DND-41 (cell line): ENCODE results near the gene MYL4.

Source experiments
- ATAC-seq: fragments of 200-7000 bp; cut with Tn5 transposase; 3 replicates; pipeline ENCODE4 v1.9.1; 2021; ENCODE audit warnings: low read depth; ENCODE audit not compliant: insufficient read depth
- DNase-seq: peaks from one replicate; pipeline ENCODE4 v3.0.0-alpha.2; 2020
- H2AFZ ChIP-seq: 2 replicates; pipeline ENCODE4 v1.6.0; 2012; ENCODE audit warnings: low read depth, low read length
- H3K27ac ChIP-seq: 2 replicates; pipeline ENCODE4 v1.5.1; 2012; ENCODE audit warnings: low read length, inconsistent platforms
- H3K27me3 ChIP-seq: fragments of 200-600 bp; sonication (generic); 2 replicates; pipeline ENCODE4 v1.6.0; 2012; ENCODE audit warnings: low read length, mild to moderate bottlenecking, inconsistent platforms; ENCODE audit not compliant: insufficient read depth, poor library complexity
- H3K36me3 ChIP-seq: 2 replicates; pipeline ENCODE4 v1.5.1; 2012; ENCODE audit warnings: low read length, inconsistent platforms; ENCODE audit not compliant: insufficient read depth
- H3K4me1 ChIP-seq: 2 replicates; pipeline ENCODE4 v1.5.1; 2012; ENCODE audit warnings: mild to moderate bottlenecking, low read length; ENCODE audit not compliant: insufficient read depth
- H3K4me2 ChIP-seq: 2 replicates; pipeline ENCODE4 v1.6.0; 2012; ENCODE audit warnings: mild to moderate bottlenecking, moderate library complexity, low read length, inconsistent platforms; ENCODE audit not compliant: insufficient read depth
- H3K4me3 ChIP-seq, 2 experiments: fragments of 200-600 bp in 1 of 2; shearing (Covaris generic) in 1 of 2; 2 replicates each; pipeline ENCODE4 v1.5.1; 2012 to 2016; ENCODE audit warnings: inconsistent platforms in 2 of 2, low read length in 2 of 2, mild to moderate bottlenecking in 2 of 2, low read depth in 1 of 2, moderate library complexity in 1 of 2
- H3K79me2 ChIP-seq: 2 replicates; pipeline ENCODE4 v1.6.0; 2012; ENCODE audit warnings: low read length, inconsistent platforms; ENCODE audit not compliant: insufficient read depth
- H3K9ac ChIP-seq: 2 replicates; pipeline ENCODE4 v1.6.0; 2012; ENCODE audit warnings: low read depth, mild to moderate bottlenecking, inconsistent platforms, low read length, moderate library complexity
- H3K9me3 ChIP-seq: 2 replicates; pipeline ENCODE4 v1.5.1; 2012; ENCODE audit warnings: low read length, moderate library complexity, mild to moderate bottlenecking, inconsistent platforms; ENCODE audit not compliant: insufficient read depth, severe bottlenecking
- H4K20me1 ChIP-seq: 2 replicates; pipeline ENCODE4 v1.6.0; 2012; ENCODE audit warnings: low read length; ENCODE audit not compliant: insufficient read depth
- EZH2 ChIP-seq: IDR thresholded peaks from 3 replicates; pipeline ENCODE4 v1.6.1; 2012; ENCODE audit warnings: borderline replicate concordance, low read depth, mild to moderate bottlenecking, moderate library complexity, low read length, inconsistent platforms; ENCODE audit not compliant: severe bottlenecking
- TF ChIP-seq, protein P1 (sequence below): IDR thresholded peaks from 2 replicates; pipeline ENCODE4 v1.5.1; 2012; ENCODE audit warnings: borderline replicate concordance, low read length, moderate library complexity, mild to moderate bottlenecking; ENCODE audit not compliant: poor library complexity, severe bottlenecking; ENCODE audit errors: extremely low read depth

The MYL4 gene

DNA sequence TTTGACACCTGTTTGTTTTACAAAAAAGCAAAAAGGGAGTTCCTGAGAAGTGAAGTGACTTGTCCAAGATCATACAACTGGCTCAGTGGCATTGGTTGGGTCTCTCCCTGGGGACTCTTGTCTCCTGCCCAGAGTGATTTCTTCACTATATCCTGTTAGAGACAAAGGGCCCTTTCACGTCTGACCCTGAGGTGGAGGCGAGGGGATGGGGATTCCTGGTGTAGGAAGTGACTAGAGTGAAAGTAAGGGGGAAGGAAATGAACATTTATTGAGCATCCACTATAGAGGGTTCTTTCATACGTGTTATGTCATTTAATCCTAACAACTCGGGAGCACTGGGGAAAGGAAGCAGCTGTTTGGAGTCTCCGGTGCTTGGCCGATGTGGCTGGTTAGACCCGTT is 53.4 kb downstream of the MYL4 start:
- Histone ChIP-seq H4K20me1 (no peaks in the 10 kb centered on the region; the same call in 1 of the 2 replicates), H3K4me3 (no peak overlapping the region), H2AFZ (no peak overlapping the region), H3K27ac (no peak overlapping the region), H3K4me1 (no peaks in the 10 kb centered on the region), H3K79me2 (no peaks in the 10 kb centered on the region), H3K4me2 (no peak overlapping the region), H3K36me3 (no peaks in the 10 kb centered on the region), H3K9ac (no peak overlapping the region), H3K27me3 (no peaks in the 10 kb centered on the region), H3K9me3 (no peaks in the 10 kb centered on the region)
- DNase-seq, result no peak
- no peak for ATAC-seq
- no peak for TF ChIP-seq EZH2
- TF ChIP-seq, protein P1, sequence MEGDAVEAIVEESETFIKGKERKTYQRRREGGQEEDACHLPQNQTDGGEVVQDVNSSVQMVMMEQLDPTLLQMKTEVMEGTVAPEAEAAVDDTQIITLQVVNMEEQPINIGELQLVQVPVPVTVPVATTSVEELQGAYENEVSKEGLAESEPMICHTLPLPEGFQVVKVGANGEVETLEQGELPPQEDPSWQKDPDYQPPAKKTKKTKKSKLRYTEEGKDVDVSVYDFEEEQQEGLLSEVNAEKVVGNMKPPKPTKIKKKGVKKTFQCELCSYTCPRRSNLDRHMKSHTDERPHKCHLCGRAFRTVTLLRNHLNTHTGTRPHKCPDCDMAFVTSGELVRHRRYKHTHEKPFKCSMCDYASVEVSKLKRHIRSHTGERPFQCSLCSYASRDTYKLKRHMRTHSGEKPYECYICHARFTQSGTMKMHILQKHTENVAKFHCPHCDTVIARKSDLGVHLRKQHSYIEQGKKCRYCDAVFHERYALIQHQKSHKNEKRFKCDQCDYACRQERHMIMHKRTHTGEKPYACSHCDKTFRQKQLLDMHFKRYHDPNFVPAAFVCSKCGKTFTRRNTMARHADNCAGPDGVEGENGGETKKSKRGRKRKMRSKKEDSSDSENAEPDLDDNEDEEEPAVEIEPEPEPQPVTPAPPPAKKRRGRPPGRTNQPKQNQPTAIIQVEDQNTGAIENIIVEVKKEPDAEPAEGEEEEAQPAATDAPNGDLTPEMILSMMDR, result no peak

DNA sequence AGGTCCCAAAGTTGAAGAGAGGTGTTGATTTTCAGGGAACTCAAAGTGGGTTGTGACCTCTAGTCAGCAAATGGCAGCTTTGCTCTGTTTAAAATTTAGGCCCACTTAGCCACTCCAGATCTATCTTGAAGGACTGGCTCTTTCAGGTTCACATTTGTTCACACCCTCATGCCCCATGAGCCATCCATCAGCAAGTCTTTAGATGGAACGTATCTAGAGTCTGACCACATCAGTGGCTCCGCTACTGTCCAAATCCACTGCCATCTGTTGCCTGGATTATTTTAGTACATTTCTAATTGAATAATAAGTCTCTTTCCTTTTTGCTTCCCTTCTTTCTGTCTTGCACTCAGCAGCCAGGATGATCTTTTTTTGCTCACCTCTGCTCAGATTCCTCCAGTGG is 55.0 kb downstream of the MYL4 start:
- Histone ChIP-seq H3K79me2 (no peaks in the 10 kb centered on the region), H3K27me3 (no peaks in the 10 kb centered on the region), H4K20me1 (no peaks in the 10 kb centered on the region; the same call in 1 of the 2 replicates), H2AFZ (no peak overlapping the region), H3K27ac (no peak overlapping the region), H3K4me3 (no peak overlapping the region), H3K36me3 (no peaks in the 10 kb centered on the region), H3K9me3 (peaks cover 5% of the 10 kb centered on the region), H3K9ac (no peak overlapping the region), H3K4me1 (no peaks in the 10 kb centered on the region), H3K4me2 (no peak overlapping the region)
- TF ChIP-seq, protein P1, result no peak
- TF ChIP-seq EZH2, result no peak
- DNase-seq, result no peak
- no peak for ATAC-seq

DNA sequence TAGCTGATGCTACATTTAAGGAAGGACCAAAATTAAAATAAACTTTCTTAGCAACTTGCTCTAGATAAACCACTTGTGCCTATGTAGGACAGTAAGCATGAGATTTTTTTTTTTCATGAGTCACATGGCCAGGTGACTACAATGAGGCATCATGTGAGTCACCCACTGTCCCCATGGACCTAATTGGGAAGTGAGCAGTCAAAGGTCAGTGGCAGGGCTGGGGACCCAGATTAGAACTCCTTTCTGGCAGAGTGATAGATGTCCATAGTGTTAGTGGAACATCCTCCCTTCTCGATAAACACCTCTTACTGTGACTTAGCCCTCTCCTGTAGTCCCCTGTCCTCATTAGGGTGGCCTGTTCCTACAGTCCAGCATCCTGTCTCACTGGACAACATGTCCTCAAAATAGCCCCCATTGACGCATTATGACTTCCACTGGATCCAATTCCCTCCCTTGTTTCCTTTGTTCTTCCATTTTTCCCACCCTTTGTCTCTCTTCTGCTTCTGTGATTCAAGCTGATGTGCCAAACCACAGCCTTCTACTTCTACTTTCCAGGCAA is 56.9 kb downstream of the MYL4 start:
- Histone ChIP-seq H2AFZ (no peak overlapping the region), H3K79me2 (no peaks in the 10 kb centered on the region), H3K36me3 (no peaks in the 10 kb centered on the region), H3K4me1 (no peaks in the 10 kb centered on the region), H3K27ac (no peak overlapping the region), H3K4me3 (no peak overlapping the region), H3K9ac (no peak overlapping the region), H3K9me3 (peaks cover 5% of the 10 kb centered on the region), H3K4me2 (no peak overlapping the region), H3K27me3 (no peaks in the 10 kb centered on the region), H4K20me1 (no peaks in the 10 kb centered on the region; the same call in 1 of the 2 replicates)
- TF ChIP-seq, protein P1, result no peak
- no peak for TF ChIP-seq EZH2
- no peak for ATAC-seq
- DNase-seq, result no peak
